Diencephalon (tissue), 1 donor: Measurements from ENCODE around the gene HDHD2. TPM values are rescaled to one million over a fixed set of nuclear protein-coding genes. Genes with fewer than 3 reads are reported as not detected.

Source experiments
- small RNA-seq: library from RNA; depleted of rRNA; stranded (forward); fragments of <200 nt; gene quantifications from one replicate; pipeline ENCODE3, GENCODE V24; 2014
- total RNA-seq: library from RNA; depleted of rRNA; stranded (reverse); fragments of >200 nt; gene quantifications from one replicate; pipeline ENCODE4 v1.2.3, GENCODE V29; 2014

Gene HDHD2
- 44.5 TPM for total RNA-seq

GRCh38 chr18:47150029-47150823 is at the start of gene HDHD2:
Gene HDHD2, minus strand, starts transcription at chr18:47150500. Its CDS starts 14,061 bp downstream, at chr18:47136439.

GRCh38 chr18:47175898-47176575 is 25.7 kb upstream of the HDHD2 start, which contains the start of gene IER3IP1:
Gene IER3IP1, minus strand, starts transcription at chr18:47176364. Its CDS starts 87 bp downstream, at chr18:47176277.

Small RNAs within 50 kb of the gene (small RNA-seq; reads per million reads assigned to genes)
- gene AC012254.4: not detected

Other genes starting within 250 kb of the HDHD2 start
- gene PIAS2, start 233.0 kb downstream of the HDHD2 start, total RNA-seq: 69.4 TPM
- 5.8 TPM for gene KATNAL2, start 232.9 kb downstream of the HDHD2 start, total RNA-seq
- gene ELOA2, start 114.9 kb downstream of the HDHD2 start, total RNA-seq: not detected
- gene IER3IP1, start 25.9 kb upstream of the HDHD2 start, total RNA-seq: 21.9 TPM
- 0.23 TPM for gene SKOR2, start 101.2 kb upstream of the HDHD2 start, total RNA-seq